ENCODE results near the gene AFG1L.

- TF ChIP-seq CTCF (IDR thresholded peaks at IDR 0.05) (no peak), POLR2A (IDR thresholded peaks at IDR 0.05) (no peak)
Measured at GRCh38 chr6:108395297-108395696, 100.4 kb downstream of the AFG1L start.
